Renal pelvis (tissue), 4 donors: ENCODE measurements around the gene FHL3. TPM values are rescaled to one million over a fixed set of nuclear protein-coding genes. Genes with fewer than 3 reads are reported as not detected.

Experiments used
- DNase-seq: peaks from one replicate; pipeline ENCODE4 v3.0.0-alpha.2; 2013
- polyA plus RNA-seq, 3 donors: library from polyadenylated mRNA; unstranded; fragments of 120-200 nt; gene quantifications; one replicate each; pipeline ENCODE4 v1.2.1, GENCODE V29; 2013; ENCODE audit not compliant: insufficient read length in 3 of 3

The FHL3 gene
- polyA plus RNA-seq, 3 donors: 16.9 to 22.7 (median 19.6) TPM

- DNase-seq: no peak
Observed at GRCh38 chr1:38015978-38016725, 10.8 kb upstream of the FHL3 start.

- DNase-seq: no peak
Observed at GRCh38 chr1:38014724-38015424, 9.6 kb upstream of the FHL3 start.

- no peak for DNase-seq
Observed at GRCh38 chr1:38014171-38014570, 8.9 kb upstream of the FHL3 start.

- no peak for DNase-seq
Observed at GRCh38 chr1:38013227-38013622, 7.9 kb upstream of the FHL3 start.

- peak; percentile 98 for DNase-seq
Observed at GRCh38 chr1:38012363-38013226, 7.3 kb upstream of the FHL3 start, which contains the start of gene UTP11. Gene UTP11 (plus strand): TSS chr1:38012734. CDS start chr1:38012803, 69 bp downstream.

- no peak for DNase-seq
Observed at GRCh38 chr1:38009841-38010180, 4.5 kb upstream of the FHL3 start.

- DNase-seq: no peak
Observed at GRCh38 chr1:38009088-38009840, 4.0 kb upstream of the FHL3 start.

- DNase-seq: no peak
Observed at GRCh38 chr1:38006008-38006828, 904 bp upstream of the FHL3 start.

- no peak for DNase-seq
Observed at GRCh38 chr1:38004284-38005108, 818 bp downstream of the FHL3 start.

- DNase-seq: no peak
Observed at GRCh38 chr1:38003261-38004250, 1.8 kb downstream of the FHL3 start.

GRCh38 chr1:38000529-38001455 is 4.5 kb downstream of the FHL3 start:
- DNase-seq: no peak

GRCh38 chr1:38000233-38000528 is 5.1 kb downstream of the FHL3 start:
- DNase-seq: no peak

GRCh38 chr1:37999430-38000232 is 5.7 kb downstream of the FHL3 start:
- DNase-seq: peak; percentile 73

GRCh38 chr1:37998913-37999429 is 6.3 kb downstream of the FHL3 start:
- no peak for DNase-seq

GRCh38 chr1:37998089-37998808 is 7.1 kb downstream of the FHL3 start:
- no peak for DNase-seq
